ENCODE data around the gene C21orf58. TPM values are rescaled to one million over a fixed set of nuclear protein-coding genes. Genes with fewer than 3 reads are reported as not detected.
A peak's percentile ranks its signal among the peaks of the same experiment; 100 is the strongest.

The C21orf58 gene
- total and polyA plus RNA-seq, 7 donors = 0.92 to 7.4 (median 1.8) TPM

- H3K9me3 ChIP-seq = no peaks in the 10 kb centered on the region
- peak within 1 kb of the TSS; percentile 83 to 95 (median 90) for H3K4me3 ChIP-seq
- 0% methylated on average over 105 of the region's 105 CpGs for WGBS, 2 donors
- TF ChIP-seq POLR2AphosphoS5 (IDR thresholded peaks at IDR 0.05) = peak; percentile 68 to 89 (median 80)
- peak; percentile 12 to 59 (median 36) for TF ChIP-seq CTCF (IDR thresholded peaks at IDR 0.05)
- peak; percentile 49 to 71 for TF ChIP-seq POLR2A (IDR thresholded peaks at IDR 0.05)
- no peak for TF ChIP-seq EP300 (IDR thresholded peaks at IDR 0.05)
- peaks cover 0 to 29% (median 1%) of the 10 kb centered on the region in 4 donors for H3K36me3 ChIP-seq
- peak within 1 kb of the TSS; percentile 96 to 99 (median 97) for H3K27ac ChIP-seq
- peak; percentile 94 for DNase-seq
- H3K27me3 ChIP-seq = no peaks in the 10 kb centered on the region
- H3K4me1 ChIP-seq = peaks cover 0 to 59% (median 50%) of the 10 kb centered on the region in 4 donors
- intact Hi-C loops (cut with DNase I) = loop anchor here (1.0 to 5.0 kb wide), 4 partner anchors 38 to 315 kb away; partner anchors contain the start of genes LSS and PCNT
Measured at GRCh38 chr21:46285761-46286647, 37.7 kb downstream of the C21orf58 start, which contains the start of gene YBEY. Gene YBEY (plus strand): TSS chr21:46286342. CDS start chr21:46286914, 572 bp downstream.

GRCh38 chr21:46285206-46285661 is 38.4 kb downstream of the C21orf58 start, which contains the start of gene MCM3AP:
Gene MCM3AP (minus strand): TSS chr21:46285611. CDS start chr21:46285286, 325 bp downstream.
- DNase-seq = no peak
- no peak for TF ChIP-seq POLR2AphosphoS5 (IDR thresholded peaks at IDR 0.05)
- TF ChIP-seq POLR2A (IDR thresholded peaks at IDR 0.05) = no peak
- no peak for TF ChIP-seq EP300 (IDR thresholded peaks at IDR 0.05)
- TF ChIP-seq CTCF (IDR thresholded peaks at IDR 0.05) = no peak
- intact Hi-C loops (cut with DNase I) = loop anchor here (5.0 kb wide), 1 partner anchor 143 kb away; no protein-coding TSS in a partner anchor
- H3K4me3 ChIP-seq = peak within 1 kb of the TSS; percentile 83 to 95 (median 90)
- H3K4me1 ChIP-seq = peaks cover 0 to 61% (median 53%) of the 10 kb centered on the region in 4 donors
- peaks cover 0 to 34% (median 5%) of the 10 kb centered on the region in 4 donors for H3K36me3 ChIP-seq
- 28 to 37% methylated on average over 6 of the region's 6 CpGs for WGBS, 2 donors
- H3K9me3 ChIP-seq = no peaks in the 10 kb centered on the region
- peak within 1 kb of the TSS; percentile 96 to 99 (median 97) for H3K27ac ChIP-seq
- no peaks in the 10 kb centered on the region for H3K27me3 ChIP-seq

GRCh38 chr21:46284733-46285132 is 38.9 kb downstream of the C21orf58 start:
- DNase-seq = no peak
- Histone ChIP-seq H3K4me3 (peak overlapping the region in 2 of 4 donors; percentile 1 to 95), H3K27ac (peak overlapping the region in 2 of 4 donors; percentile 97)

More at GRCh38 chr21:46284733-46285132, 38.9 kb downstream of the C21orf58 start:
- peaks cover 0 to 61% (median 53%) of the 10 kb centered on the region in 4 donors for H3K4me1 ChIP-seq
- TF ChIP-seq POLR2AphosphoS5 (IDR thresholded peaks at IDR 0.05) = no peak
- no peak for TF ChIP-seq CTCF (IDR thresholded peaks at IDR 0.05)
- no peak for TF ChIP-seq EP300 (IDR thresholded peaks at IDR 0.05)
- no peak for TF ChIP-seq POLR2A (IDR thresholded peaks at IDR 0.05)
- no peaks in the 10 kb centered on the region for H3K27me3 ChIP-seq
- intact Hi-C loops (cut with DNase I) = loop anchor here (5.0 kb wide), 1 partner anchor 142 kb away; no protein-coding TSS in a partner anchor
- H3K9me3 ChIP-seq = no peaks in the 10 kb centered on the region
- peaks cover 2 to 39% (median 9%) of the 10 kb centered on the region in 4 donors for H3K36me3 ChIP-seq
- WGBS, 2 donors = 89% methylated on average over 1 of the region's 1 CpG

Measured in sigmoid colon (tissue), 7 donors.